ENCODE results near the gene ZNF488.

Gene ZNF488

DNA sequence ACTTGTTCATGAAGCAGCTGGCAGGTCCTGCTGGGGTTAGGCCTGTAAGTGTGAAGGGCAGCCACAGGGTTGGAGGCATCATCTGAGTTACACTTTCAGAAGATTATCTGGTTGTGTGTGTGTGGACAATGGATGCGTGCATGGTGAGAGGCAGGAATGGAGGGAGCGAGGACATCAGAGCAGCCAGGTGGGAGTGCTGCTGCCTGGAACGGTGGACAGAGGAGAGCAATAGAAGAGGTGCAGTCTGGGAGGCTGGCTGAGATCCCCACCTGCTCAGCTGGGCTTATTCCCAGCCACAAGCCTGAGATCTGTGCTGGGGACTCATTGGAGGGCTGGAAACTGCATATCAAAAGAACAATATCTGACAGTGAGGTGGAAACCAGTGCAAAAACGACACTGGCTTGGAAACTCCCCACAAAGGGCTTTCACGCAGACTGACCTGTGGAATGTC, 17.9 kb downstream of the ZNF488 start:
- no peak for DNase-seq (ENCODE audit: low read depth in 2 of 2)

DNA sequence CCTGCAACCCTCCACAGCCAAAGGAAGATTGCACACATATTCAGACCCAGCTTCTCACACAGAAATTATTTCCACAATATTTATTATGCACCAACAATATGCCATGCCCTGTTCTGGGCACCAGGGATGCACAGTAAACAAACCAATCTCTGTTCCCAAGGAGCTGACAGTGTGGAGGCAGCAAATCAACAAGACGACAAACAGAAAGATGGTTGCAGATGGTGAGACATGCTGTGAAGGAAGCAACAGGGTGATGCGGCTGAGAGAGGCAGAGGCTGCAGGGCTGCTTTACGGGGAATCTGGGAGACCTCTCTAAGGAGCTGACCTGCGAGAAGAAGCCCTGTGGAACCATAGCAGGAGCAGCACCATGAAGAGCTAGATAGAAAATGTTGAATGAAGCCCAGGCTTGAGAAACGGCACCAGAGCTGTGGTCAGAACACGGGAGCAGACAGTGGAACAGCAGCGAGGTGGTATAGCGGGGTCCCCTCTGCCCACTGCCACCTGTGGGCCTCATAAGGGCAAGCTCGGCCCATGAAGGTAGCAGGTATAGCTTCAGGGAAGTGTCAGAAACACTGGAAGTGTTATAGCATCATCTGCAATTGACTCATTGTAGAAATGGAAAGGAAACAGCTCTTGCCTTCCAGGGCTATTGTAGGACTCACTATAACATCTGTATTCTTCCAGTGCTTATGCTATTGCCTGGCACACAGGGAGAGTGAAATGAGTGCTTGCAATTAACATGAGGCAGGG, 18.5 kb downstream of the ZNF488 start:
- DNase-seq (ENCODE audit: low read depth in 2 of 2) = no peak

DNA sequence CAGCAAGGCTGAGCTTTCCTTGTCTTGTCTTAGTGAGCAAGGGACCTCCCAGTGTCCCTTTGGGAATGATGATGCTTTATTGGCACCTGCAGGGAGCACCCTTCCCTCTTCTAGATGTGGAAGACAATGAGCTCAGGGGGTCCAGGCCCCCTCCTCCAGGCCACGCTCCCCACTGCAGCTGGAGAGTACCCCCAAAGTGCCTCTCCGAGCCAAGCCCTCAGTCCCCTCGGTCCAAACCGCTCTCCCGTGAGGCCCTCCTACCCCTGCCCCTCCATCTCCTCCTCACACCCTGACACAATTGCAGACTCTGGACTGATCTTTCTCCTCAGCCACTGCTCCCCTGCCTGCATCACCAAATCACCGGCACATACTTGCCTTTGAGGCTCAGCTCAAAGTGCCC, 19.2 kb downstream of the ZNF488 start:
- no peak for DNase-seq (ENCODE audit: low read depth in 2 of 2)

DNA sequence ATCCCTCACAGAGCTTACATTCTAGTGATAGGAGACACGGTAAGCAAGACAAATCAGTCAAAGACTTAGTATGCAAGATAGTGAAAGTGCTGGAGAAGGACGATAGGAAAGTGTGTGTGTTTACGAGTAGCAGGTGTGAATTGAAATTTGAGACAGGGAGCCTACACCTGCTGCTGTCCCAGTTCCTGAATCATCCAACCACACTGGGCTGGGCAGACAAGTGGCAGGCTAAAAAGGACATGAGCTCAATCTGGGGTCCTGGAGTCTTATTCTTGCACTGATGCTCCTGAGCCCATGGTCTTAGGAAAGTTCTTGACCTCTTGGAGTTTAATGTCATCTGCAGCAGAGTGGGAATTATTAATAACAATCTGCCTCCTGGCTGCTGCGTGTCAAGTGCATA, 19.7 kb downstream of the ZNF488 start:
- DNase-seq (ENCODE audit: low read depth in 2 of 2) = no peak

DNA sequence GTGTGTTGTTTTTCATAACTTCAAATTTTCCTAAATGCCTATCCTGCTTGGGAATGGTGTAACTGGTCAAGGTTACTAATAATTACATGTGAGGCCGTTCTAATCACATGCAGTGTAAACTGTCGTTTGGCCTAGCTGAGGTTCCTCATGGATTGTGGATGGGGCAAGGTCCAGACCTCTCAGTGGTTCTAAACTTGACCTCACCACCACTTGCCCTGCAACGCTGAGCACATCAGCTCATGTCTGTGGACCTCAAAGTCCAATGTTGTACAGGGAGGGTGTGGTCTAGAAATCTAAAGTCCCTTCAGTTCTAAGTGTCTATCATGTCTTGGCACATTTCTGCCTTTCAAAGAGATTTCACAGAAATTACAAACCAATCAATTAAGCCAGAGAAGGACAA, 20.3 kb downstream of the ZNF488 start:
- DNase-seq (ENCODE audit: low read depth in 2 of 2) = no peak

DNA sequence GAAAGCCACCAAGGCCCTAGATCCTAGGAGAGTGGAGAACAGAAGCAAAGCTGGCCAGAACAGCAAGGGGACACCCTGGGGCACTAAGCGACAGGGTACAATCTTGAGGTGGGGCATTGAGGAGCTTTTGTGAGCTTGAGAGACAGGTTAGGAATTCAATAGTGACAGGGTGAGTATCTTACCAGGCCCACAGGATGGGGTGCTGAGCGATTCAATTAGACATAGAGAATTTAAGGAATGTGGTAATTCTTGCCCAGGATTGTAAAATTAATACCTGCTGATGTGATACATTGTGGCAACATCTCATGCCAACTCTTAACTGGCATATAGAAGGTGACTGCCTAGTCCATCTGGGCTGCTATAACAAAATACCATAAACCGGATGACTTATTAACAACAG, 21.9 kb downstream of the ZNF488 start:
- DNase-seq (ENCODE audit: low read depth in 2 of 2) = no peak

DNA sequence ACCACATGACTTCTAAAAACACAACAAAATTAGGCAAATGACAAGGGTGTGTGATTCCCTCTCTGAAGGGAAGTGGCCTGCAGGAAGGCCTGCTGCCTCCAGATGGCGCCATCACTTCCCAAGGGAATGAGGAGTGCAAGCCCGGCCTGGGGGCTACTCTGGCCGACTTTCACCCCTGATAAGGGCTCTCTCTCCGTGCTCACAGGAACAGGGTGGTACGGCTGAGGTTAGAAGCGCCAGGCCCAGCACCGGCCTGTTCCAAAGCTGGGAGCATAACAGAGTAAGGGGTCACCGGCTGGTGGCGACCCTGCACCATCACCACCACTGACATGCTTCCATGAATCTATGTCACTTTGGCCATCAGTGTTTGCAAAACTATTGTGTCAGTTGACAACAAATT, 22.8 kb downstream of the ZNF488 start:
- DNase-seq (ENCODE audit: low read depth in 2 of 2) = peak; percentile 14 to 23

DNA sequence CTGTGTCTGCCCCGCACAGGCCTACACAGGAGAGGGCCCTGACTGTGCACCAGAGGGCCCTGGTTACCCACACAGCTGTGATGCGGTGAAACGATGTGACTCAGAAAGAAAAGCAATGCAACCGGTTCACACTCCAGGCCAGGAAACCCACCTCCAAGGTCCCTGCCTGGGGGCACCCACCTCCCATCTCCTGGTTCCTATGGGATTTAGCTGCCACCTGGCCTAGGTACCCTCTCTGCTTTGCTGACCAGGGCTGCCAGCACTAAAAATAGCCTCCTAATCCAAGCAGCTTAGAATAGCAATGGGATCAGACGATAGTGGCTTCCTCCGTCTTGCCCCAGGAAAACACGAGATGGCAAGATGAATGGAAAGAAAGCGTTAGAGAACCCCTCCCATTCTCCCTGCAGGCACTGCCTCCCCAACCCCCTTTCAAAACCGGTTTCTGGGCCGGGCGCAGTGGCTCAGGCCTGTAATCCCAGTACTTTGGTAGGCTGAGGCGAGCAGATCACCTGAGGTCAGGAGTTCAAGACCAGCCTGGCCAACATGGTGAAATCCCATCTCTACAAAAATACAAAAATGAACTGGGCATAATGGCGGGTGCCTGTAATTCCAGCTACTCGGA, 23.6 kb downstream of the ZNF488 start:
- DNase-seq (ENCODE audit: low read depth in 2 of 2) = no peak

DNA sequence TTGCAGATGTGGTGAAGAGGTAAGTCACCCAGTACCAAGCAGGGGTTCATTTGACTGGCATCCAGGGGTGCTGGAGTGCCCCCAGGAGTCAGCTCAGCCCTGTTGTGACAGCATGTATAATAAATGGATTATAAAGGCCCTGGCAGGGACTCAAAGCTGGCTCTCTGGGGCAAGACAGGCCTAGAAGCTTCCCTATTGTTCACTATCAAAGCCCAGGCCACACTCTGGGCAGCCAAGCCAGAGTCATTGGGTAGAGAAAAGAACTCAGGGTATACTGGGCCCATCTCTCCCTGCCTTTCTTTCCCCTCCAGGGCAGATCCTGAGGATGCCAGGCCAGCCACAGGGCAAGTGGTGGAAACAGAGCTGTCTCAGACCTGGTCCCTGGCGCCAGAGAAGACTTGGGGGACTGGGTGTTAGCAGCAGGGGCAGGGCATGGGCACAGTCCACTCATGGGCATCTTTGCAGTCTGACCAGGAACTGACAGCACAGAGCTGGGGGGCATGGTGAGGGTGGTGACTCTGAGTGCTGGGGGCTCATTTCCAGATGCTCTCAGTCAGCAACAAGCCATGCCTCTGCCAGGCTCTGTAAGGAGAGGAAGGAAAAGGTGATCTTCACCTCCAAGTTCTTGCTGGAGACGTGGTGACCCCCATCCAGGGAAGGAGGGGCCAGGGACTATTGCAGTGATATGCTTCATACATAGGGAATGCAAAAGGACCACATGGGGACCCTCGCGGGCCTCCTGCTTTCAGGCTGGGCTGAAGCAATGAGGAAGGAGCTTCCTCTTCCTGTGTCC, 24.3 kb downstream of the ZNF488 start:
- DNase-seq (ENCODE audit: low read depth in 2 of 2) = no peak

DNA sequence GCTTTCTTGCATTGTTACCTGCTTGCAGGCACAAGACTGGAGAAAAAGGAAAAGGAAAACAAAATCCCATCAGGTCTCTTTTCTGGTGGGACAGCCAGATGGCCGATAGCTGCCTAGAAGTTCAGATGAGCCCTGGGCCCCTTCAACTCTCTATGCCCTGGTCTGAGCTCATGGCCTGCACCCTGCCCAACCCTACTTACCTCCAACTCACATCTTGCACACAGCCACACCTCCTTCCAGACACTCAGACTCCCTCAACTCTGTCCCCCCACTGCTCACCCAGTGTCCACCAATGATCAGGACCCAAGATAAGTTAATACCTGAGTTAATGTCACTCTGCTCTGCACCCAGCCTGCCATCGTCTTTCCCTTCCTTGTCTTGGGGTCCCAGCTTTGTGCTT, 25.0 kb downstream of the ZNF488 start:
- DNase-seq (ENCODE audit: low read depth in 2 of 2) = no peak

DNA sequence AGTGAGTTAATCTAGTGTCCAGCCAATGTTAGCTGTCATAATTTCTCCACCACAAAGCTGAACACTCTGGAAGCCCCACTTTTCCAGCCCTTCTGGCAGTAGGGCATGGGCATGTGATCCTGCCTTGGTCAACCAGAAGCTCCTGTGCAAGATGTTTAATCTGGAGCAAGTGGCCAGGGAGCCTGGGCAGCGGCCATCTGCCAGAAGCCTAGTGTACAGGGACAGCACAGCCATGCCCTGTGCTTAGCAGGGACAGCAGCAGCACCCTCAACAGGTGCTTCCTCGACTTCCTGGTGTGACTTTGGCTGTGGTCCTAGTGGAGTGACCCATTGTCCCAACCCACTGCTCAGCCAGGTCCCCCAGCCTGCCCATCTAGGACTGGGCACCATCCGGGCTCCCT, 25.6 kb downstream of the ZNF488 start:
- DNase-seq (ENCODE audit: low read depth in 2 of 2) = no peak

DNA sequence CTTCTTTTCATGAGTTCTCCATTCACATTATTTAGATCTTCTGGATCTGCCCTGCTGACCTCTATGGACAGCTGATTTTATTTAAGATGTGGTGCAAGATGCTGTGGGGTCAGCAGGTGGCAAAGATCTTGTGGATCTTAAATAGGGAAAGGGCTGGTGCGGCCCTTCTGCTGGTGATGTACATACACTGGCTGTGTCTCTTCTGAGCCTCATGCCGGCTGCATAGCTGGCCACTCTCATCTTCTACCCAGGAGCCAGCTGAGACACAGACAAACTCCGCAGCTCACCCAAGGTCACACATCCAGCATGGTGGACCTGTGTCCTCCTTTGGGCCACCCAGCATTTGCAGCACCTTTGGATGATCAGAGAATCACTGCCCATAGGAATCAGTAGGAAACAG, 26.2 kb downstream of the ZNF488 start:
- DNase-seq (ENCODE audit: low read depth in 2 of 2) = no peak

DNA sequence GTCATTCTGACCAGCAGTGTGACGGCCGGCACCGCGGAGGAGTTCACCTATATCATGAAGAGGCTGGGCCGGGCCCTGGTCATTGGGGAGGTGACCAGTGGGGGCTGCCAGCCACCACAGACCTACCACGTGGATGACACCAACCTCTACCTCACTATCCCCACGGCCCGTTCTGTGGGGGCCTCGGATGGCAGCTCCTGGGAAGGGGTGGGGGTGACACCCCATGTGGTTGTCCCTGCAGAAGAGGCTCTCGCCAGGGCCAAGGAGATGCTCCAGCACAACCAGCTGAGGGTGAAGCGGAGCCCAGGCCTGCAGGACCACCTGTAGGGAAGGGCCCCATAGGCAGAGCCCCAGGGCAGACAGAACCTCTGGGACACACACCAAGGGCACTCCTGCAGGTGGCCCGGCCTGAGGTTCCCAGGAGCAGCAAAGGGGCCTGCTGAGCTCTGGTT, 26.9 kb downstream of the ZNF488 start:
- DNase-seq (ENCODE audit: low read depth in 2 of 2) = no peak

DNA sequence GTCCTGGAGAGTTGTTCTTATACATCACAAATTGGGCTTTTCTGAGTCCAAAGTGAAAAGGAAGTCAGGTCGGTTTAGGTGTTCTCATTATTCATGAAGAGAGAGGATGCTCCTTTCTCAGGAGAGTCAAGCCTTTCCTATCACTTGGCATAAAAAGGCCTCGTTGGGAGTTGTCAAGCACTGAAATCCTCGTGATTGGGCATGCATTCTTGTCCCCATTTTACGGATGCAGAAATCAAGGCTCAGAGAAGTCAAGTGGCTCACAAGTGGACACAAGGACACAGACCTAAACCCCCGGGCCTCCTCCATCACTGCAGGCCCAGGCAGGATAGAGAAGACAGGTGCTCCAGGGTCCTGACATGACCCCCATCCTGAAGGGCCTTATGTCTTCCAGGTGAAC, 27.4 kb downstream of the ZNF488 start:
- DNase-seq (ENCODE audit: low read depth in 2 of 2) = no peak

DNA sequence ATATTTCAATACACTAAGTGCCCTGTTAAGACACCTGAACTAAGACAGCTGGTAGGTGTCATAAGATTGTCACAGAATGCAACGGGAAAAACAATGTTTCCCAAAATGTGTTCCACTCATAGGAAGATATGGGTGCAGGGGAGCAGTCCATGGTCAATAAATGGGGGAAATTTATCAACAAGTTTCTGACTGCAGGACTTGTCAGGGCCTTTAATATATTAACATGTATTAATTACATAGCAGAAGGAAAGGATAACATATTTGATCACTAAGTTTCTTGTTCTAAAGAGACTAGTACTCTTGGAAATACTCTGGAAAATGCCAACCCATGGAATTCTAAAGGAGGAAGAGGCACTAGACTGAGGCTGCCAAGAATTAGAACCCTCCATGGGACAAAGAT, 29.2 kb downstream of the ZNF488 start:
- no peak for DNase-seq (ENCODE audit: low read depth in 2 of 2)

DNA sequence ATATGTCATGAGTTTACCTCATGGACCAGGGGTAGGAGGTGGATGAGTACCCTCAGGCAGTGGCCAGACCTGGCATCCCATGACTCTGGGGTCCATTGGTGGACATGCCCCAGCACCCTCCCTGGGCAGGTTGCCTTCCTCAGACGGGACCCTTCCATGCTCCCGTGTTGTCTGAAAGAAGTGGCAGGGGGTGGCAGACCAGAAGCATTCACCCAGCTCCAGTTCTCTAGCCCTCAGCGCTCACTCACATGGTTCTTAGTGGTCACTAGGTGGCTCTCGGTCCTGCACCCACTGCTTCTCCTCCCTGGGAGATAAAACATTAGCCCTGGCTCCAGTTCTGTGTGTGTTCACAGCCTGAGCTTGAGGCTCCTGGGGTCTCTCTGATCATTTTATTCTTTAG, 29.9 kb downstream of the ZNF488 start:
- no peak for DNase-seq (ENCODE audit: low read depth in 2 of 2)

DNA sequence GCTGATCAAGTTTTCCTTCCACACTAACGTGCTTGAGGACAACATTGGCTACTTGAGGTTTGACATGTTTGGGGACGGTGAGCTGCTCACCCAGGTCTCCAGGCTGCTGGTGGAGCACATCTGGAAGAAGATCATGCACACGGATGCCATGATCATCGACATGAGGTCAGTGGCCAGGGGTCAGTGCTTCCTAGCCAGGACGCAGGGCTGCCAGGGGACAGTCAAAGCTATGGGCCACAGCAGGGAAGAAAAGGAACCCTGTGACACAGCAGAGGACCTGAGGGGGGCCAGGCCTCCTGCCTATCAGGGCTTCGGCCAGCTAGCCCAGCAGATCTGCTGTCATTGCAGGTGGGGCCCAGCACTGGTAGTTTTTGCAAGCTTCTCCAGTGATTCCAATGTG, 30.7 kb downstream of the ZNF488 start:
- DNase-seq (ENCODE audit: low read depth in 2 of 2) = no peak

DNA sequence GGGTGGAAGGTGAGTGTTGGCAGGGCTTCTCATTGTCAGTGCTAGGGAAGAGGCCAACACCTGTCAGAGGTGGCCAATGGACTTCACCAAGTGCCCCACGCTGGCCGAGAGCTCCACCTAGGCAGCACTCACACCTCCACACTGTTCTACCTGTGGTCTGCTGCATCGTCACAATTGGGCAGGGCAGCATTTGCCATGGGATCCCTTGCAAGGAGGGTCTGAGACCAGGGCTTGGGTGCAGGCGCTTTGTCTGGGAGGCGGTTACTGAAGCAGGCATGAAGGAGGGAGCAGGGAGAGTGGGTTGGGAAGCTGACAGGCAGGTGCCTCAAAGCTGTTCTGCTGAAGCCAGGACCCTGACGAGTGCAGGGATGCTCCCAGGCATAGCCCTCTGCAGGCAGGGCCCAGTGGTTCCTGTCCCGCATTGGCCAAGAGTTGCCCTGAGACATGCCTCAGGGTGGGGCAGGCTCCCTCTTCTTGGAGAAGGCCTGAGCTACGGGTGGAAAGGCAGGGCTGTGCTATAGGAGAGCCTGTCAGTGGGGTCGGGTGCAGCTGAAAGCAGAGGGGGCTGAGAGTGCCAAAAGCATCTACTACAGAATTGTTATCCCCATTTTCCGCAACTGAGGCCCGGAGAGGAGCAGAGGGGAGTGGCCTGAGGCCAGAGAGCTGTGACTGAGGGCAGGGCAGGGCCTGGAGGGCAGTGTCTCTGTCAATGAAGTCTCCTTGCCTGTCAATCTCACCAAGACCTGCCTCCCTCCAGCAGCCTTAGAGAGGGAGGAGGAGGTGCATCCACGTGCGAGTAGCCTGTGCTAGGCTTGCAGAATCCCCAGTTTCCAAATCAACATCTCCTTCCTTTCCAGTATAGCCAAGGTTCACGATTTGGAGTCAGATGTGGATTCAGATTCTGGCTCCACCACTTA, 31.9 kb downstream of the ZNF488 start:
- DNase-seq (ENCODE audit: low read depth in 2 of 2) = no peak

DNA sequence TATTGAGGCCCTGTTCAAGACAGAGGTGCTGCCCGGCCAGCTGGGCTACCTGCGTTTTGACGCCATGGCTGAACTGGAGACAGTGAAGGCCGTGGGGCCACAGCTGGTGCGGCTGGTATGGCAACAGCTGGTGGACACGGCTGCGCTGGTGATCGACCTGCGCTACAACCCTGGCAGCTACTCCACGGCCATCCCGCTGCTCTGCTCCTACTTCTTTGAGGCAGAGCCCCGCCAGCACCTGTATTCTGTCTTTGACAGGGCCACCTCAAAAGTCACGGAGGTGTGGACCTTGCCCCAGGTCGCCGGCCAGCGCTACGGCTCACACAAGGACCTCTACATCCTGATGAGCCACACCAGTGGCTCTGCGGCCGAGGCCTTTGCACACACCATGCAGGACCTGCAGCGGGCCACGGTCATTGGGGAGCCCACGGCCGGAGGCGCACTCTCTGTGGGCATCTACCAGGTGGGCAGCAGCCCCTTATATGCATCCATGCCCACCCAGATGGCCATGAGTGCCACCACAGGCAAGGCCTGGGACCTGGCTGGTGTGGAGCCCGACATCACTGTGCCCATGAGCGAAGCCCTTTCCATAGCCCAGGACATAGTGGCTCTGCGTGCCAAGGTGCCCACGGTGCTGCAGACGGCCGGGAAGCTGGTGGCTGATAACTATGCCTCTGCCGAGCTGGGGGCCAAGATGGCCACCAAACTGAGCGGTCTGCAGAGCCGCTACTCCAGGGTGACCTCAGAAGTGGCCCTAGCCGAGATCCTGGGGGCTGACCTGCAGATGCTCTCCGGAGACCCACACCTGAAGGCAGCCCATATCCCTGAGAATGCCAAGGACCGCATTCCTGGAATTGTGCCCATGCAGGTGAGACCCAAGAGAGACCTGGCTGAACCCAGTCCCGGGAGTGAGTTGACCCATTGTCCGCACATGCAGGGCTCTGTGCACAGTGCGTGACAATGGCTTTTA, 33.1 kb downstream of the ZNF488 start:
- no peak for DNase-seq (ENCODE audit: low read depth in 2 of 2)

DNA sequence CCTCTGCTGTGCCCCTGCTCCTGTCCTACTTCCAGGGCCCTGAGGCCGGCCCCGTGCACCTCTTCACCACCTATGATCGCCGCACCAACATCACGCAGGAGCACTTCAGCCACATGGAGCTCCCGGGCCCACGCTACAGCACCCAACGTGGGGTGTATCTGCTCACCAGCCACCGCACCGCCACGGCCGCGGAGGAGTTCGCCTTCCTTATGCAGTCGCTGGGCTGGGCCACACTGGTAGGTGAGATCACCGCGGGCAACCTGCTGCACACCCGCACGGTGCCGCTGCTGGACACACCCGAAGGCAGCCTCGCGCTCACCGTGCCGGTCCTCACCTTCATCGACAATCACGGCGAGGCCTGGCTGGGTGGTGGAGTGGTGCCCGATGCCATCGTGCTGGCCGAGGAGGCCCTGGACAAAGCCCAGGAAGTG, 34.1 kb downstream of the ZNF488 start:
- no peak for DNase-seq (ENCODE audit: low read depth in 2 of 2)

DNA sequence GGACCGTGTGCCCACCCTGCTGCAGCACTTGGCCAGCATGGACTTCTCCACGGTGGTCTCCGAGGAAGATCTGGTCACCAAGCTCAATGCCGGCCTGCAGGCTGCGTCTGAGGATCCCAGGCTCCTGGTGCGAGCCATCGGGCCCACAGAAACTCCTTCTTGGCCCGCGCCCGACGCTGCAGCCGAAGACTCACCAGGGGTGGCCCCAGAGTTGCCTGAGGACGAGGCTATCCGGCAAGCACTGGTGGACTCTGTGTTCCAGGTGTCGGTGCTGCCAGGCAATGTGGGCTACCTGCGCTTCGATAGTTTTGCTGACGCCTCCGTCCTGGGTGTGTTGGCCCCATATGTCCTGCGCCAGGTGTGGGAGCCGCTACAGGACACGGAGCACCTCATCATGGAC, 34.6 kb downstream of the ZNF488 start:
- no peak for DNase-seq (ENCODE audit: low read depth in 2 of 2)

Measured in stimulated activated CD4-positive, alpha-beta T cell treated with anti-CD3 and anti-CD28 coated beads, Interleukin-15, amount 100 ng/mL, for 48 hours (primary cell).